Transverse colon (tissue), 4 donors: Measurements from ENCODE around the gene VPS26B. TPM values are rescaled to one million over a fixed set of nuclear protein-coding genes. Genes with fewer than 3 reads are reported as not detected.

Source experiments
- DNase-seq: peaks from one replicate; pipeline ENCODE4 v3.0.0-alpha.2; 2019
- H3K27ac ChIP-seq, 4 donors: fragments of 200-600 bp; sonication (generic); 2 replicates each; pipeline ENCODE4 v1.5.1; 2016 to 2018; ENCODE audit warnings: inconsistent platforms in 4 of 4
- H3K27me3 ChIP-seq: fragments of 200-600 bp; sonication (generic); 2 replicates; pipeline ENCODE4 v1.5.1; 2017; ENCODE audit warnings: inconsistent platforms
- H3K36me3 ChIP-seq, 4 donors: fragments of 200-600 bp; sonication (generic); 2 replicates each; pipeline ENCODE4 v1.5.1; 2017 to 2019; ENCODE audit warnings: inconsistent platforms in 4 of 4
- H3K4me1 ChIP-seq, 4 donors: fragments of 200-600 bp; sonication (generic); 2 replicates each; pipeline ENCODE4 v1.5.1; 2017 to 2020; ENCODE audit warnings: inconsistent platforms in 4 of 4
- H3K4me3 ChIP-seq, 4 donors: fragments of 200-600 bp; sonication (generic); 1 replicate in 1 of 4; 2 replicates in 3 of 4; pipeline versions ENCODE4 v1.5.1 to v1.6.1; 2017 to 2019; ENCODE audit warnings: inconsistent platforms in 4 of 4
- H3K9me3 ChIP-seq, 2 donors: fragments of 200-600 bp; sonication (generic); 2 replicates each; pipeline ENCODE4 v1.5.1; 2017 to 2019; ENCODE audit warnings: inconsistent platforms in 2 of 2
- EP300 ChIP-seq: sonication (generic); formaldehyde crosslinking; IDR thresholded peaks from one replicate; pipeline ENCODE4 v1.6.1; 2017; ENCODE audit warnings: antibody characterized with exemption, low read depth
- POLR2A ChIP-seq: fragments of 450-650 bp; IDR thresholded peaks from one replicate; pipeline ENCODE4 v1.6.1; 2016; ENCODE audit warnings: antibody characterized with exemption, mild to moderate bottlenecking, moderate library complexity
- POLR2AphosphoS5 ChIP-seq, 3 donors: sonication (generic); formaldehyde crosslinking; IDR thresholded peaks; one replicate each; pipeline ENCODE4 v1.6.1; 2016; ENCODE audit warnings: antibody characterized with exemption in 3 of 3
- WGBS, 2 donors: methylation state at CpG; one replicate each; pipeline ENCODE4 v1.1.5; 2018; ENCODE audit warnings: low coverage in 1 of 2; 5-methylcytosine and 5-hydroxymethylcytosine counted together
- in situ Hi-C, 4 donors: fragments of 200-750 bp; cut with MboI; loops; one replicate each; pipeline versions ENCODE4 v1.15.0 to v1.15.1; 2017; ENCODE audit warnings: low sequenced_read_pairs in 3 of 4, low pct_ligation_motif_present in 1 of 4, low pct_unique_long_range_greater_than_20kb in 1 of 4
- intact Hi-C: fragments of 100-400 bp; cut with DNase I; formaldehyde crosslinking; loops from one replicate; pipeline ENCODE4 v1.15.1; 2023; ENCODE audit warnings: low total_unique reads
- total RNA-seq, 4 donors: library from RNA; depleted of rRNA; stranded (reverse); fragments of >200 nt; gene quantifications; one replicate each; pipeline ENCODE4 v1.1.0, GENCODE V29; 2016
- TF ChIP-seq, protein P1 (sequence below), 5 experiments: fragments of 200-600 bp in 3 of 5; fragments of 450-650 bp in 2 of 5; sonication (generic) in 3 of 5; IDR thresholded peaks; 1 replicate in 2 of 5; 2 replicates in 3 of 5; pipeline ENCODE4 v1.5.1; 2016 to 2017; ENCODE audit warnings: antibody characterized with exemption in 5 of 5, inconsistent platforms in 3 of 5, mild to moderate bottlenecking in 2 of 5, moderate library complexity in 1 of 5

Gene VPS26B
- total RNA-seq, 4 donors from 2014 or later, result 32.8 to 49.4 (median 44.6) TPM

DNA sequence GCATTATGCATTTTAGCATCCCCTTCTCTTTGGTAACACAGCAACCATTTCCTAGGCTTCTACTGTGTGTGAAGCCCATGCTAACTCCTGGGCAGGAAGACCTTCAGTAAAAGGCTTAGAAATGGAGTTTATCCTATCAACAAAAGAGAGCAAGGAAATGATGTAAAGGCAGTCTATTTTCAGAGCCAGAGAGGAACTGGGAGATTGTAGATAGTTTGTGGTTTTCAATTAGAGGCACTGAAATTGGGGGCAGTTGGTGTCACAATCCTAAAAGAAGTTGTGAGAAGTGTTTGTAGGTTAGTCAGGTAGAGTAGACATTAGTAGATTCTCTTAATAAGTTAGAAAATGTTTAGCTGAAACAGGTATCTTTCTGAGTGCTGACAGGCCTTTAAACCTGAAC, 36.0 kb downstream of the VPS26B start:
- H3K4me1 ChIP-seq, result no peaks in the 10 kb centered on the region
- H3K4me3 ChIP-seq, result no peak overlapping the region
- H3K36me3 ChIP-seq, result peaks cover 0 to 25% (median 5%) of the 10 kb centered on the region in 4 donors
- TF ChIP-seq POLR2A (no peak), POLR2AphosphoS5 (IDR thresholded peaks at IDR 0.05) (no peak), EP300 (no peak)
- TF ChIP-seq, protein P1, sequence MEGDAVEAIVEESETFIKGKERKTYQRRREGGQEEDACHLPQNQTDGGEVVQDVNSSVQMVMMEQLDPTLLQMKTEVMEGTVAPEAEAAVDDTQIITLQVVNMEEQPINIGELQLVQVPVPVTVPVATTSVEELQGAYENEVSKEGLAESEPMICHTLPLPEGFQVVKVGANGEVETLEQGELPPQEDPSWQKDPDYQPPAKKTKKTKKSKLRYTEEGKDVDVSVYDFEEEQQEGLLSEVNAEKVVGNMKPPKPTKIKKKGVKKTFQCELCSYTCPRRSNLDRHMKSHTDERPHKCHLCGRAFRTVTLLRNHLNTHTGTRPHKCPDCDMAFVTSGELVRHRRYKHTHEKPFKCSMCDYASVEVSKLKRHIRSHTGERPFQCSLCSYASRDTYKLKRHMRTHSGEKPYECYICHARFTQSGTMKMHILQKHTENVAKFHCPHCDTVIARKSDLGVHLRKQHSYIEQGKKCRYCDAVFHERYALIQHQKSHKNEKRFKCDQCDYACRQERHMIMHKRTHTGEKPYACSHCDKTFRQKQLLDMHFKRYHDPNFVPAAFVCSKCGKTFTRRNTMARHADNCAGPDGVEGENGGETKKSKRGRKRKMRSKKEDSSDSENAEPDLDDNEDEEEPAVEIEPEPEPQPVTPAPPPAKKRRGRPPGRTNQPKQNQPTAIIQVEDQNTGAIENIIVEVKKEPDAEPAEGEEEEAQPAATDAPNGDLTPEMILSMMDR (IDR thresholded peaks at IDR 0.05), result no peak
- H3K27me3 ChIP-seq, result no peaks in the 10 kb centered on the region
- no peak overlapping the region for H3K27ac ChIP-seq
- in situ Hi-C loops, result no loop called here
- no peaks in the 10 kb centered on the region for H3K9me3 ChIP-seq
- intact Hi-C loops, result no loop called here
- DNase-seq, result no peak

DNA sequence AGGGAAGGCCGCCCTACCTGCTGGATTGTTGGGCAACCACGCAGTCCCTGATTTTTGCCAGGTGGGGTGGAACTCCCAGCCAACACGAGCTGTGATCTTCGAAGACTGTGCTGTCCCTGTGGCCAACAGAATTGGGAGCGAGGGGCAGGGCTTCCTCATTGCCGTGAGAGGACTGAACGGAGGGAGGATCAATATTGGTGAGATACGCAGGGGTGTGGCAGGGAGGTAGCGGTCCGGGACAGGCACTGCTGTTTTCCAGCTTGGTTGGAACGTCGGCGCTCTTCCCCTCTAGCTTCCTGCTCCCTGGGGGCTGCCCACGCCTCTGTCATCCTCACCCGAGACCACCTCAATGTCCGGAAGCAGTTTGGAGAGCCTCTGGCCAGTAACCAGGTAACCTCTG, 36.5 kb downstream of the VPS26B start:
- Histone ChIP-seq H3K36me3 (peaks cover 0 to 25% (median 5%) of the 10 kb centered on the region in 4 donors), H3K9me3 (no peaks in the 10 kb centered on the region), H3K4me1 (no peaks in the 10 kb centered on the region), H3K27me3 (no peaks in the 10 kb centered on the region), H3K27ac (no peak overlapping the region), H3K4me3 (no peak overlapping the region)
- TF ChIP-seq, protein P1 (IDR thresholded peaks at IDR 0.05), result no peak
- TF ChIP-seq POLR2A (no peak), POLR2AphosphoS5 (IDR thresholded peaks at IDR 0.05) (no peak), EP300 (no peak)
- intact Hi-C loops (no loop called here), in situ Hi-C loops (no loop called here)
- 95% methylated on average over 16 of the region's 16 CpGs; no CpG with 5 or more reads in 1 of the 2 donors for WGBS, 2 donors
- no peak for DNase-seq

DNA sequence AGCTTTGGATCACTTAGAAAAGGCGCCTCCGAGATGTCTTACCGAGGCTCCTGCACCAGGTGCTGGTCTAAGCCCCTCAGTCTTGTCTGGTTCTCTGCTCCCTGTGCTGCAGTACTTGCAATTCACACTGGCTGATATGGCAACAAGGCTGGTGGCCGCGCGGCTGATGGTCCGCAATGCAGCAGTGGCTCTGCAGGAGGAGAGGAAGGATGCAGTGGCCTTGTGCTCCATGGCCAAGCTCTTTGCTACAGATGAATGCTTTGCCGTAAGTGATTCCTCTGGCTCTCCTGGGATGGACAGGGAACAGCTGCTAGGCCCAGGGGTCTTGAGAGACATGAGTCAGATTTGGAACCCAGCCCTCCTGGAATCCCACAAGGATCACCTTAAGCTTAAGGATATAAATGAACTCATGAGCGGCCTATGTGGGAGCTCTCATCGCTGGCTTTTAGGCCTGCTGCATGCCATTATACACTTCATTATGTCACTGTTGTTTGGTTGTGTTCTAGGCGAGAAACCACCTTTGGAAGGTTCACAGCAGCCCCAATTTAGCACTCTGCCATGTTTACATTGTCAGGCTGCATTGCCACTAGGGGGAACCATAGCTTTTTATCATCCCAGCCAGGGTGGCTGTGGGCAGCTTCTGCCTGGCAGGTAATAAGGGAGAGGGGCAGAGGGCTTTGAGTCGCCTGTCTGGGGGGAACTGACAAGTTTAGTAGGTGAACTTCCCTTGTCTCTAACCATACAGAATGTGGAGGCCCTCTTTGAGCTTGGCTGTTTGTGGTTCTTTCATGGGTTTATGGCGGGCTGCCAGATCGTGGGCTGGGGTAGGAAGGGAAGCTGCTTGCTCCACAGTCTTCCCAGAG, 37.4 kb downstream of the VPS26B start:
- 88% methylated on average over 14 of the region's 14 CpGs; no CpG with 5 or more reads in 1 of the 2 donors for WGBS, 2 donors
- intact Hi-C loops, result no loop called here
- Histone ChIP-seq H3K9me3 (no peaks in the 10 kb centered on the region), H3K4me1 (peaks cover 0 to 4% (median 0%) of the 10 kb centered on the region in 4 donors), H3K4me3 (no peak overlapping the region), H3K36me3 (peaks cover 0 to 25% (median 5%) of the 10 kb centered on the region in 4 donors), H3K27me3 (no peaks in the 10 kb centered on the region), H3K27ac (no peak overlapping the region)
- no peak for DNase-seq
- in situ Hi-C loops, result no loop called here
- TF ChIP-seq, protein P1 (IDR thresholded peaks at IDR 0.05), result peak; percentile 33 to 50 (median 38)
- TF ChIP-seq POLR2A, result no peak

DNA sequence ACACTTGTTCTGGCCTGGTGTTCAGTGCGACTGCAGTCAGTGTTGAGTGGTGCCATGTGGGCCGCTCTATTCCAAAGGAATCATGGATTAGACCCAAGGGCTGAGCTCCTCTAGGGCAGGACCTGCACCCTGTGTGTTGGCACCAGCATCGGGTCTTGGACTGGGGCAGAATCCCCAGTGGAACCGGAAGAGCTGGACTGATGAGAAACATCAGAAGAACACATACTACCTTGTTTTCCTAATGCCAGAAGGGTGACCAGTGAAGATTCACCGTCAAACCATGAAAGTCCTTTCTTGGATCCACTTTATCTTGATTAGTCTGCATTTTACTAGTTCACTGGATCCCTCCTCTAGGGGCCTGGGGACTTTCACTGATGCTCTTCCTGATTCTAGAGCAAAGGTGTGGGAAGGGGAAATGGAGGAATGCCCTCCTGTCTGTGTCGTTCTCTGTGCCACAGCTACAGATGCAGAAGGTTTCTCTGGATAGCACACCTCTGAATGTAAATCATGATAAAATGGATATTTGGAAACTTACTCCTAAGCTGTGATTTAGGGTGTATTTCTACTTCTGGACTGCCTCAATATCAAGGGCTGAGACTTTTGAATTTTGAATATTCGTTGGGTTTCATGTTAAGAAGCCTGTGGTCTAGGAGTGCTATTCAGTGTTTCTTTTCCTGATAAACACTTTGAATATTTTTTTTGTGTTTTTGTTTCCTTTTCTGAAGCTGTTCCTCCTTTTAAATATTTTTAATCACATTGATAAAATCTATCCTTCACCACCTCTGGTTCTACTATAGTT, 40.7 kb downstream of the VPS26B start:
- no peaks in the 10 kb centered on the region for H3K9me3 ChIP-seq
- no peak overlapping the region for H3K27ac ChIP-seq
- TF ChIP-seq EP300, result no peak
- TF ChIP-seq POLR2AphosphoS5 (IDR thresholded peaks at IDR 0.05), result no peak
- TF ChIP-seq, protein P1 (IDR thresholded peaks at IDR 0.05), result no peak
- no peak for TF ChIP-seq POLR2A
- no peak overlapping the region for H3K4me3 ChIP-seq
- in situ Hi-C loops (no loop called here), intact Hi-C loops (no loop called here)
- DNase-seq, result no peak
- peaks cover 0 to 10% (median 0%) of the 10 kb centered on the region in 4 donors for H3K4me1 ChIP-seq
- H3K27me3 ChIP-seq, result peaks cover 6% of the 10 kb centered on the region
- WGBS, 2 donors, result 88 to 94% methylated on average over 3 to 7 of the region's 7 CpGs
- peaks cover 0 to 25% (median 0%) of the 10 kb centered on the region in 4 donors for H3K36me3 ChIP-seq
